Left lung (tissue), 10 donors: ENCODE results near the gene MGMT. TPM values are rescaled to one million over a fixed set of nuclear protein-coding genes. Genes with fewer than 3 reads are reported as not detected.

Source experiments
- ATAC-seq: fragments of 200-7000 bp; cut with Tn5 transposase; one replicate; pipeline ENCODE4 v1.9.1; 2020; ENCODE audit warnings: moderate library complexity
- DNase-seq, 4 donors: peaks; one replicate each; pipeline ENCODE4 v3.0.0-alpha.2; 2013 to 2020
- H3K27ac ChIP-seq, 2 donors: fragments of 200-600 bp; sonication (generic) in 1 of 2; one replicate each; pipeline versions ENCODE4 v1.5.0 to v1.8.0; 2020 to 2021
- H3K27me3 ChIP-seq, 2 donors: fragments of 200-600 bp; sonication (generic) in 1 of 2; one replicate each; pipeline versions ENCODE4 v1.5.0 to v1.8.0; 2020 to 2021
- H3K36me3 ChIP-seq, 2 donors: fragments of 200-600 bp; sonication (generic) in 1 of 2; one replicate each; pipeline versions ENCODE4 v1.5.0 to v1.8.0; 2020 to 2021
- H3K4me1 ChIP-seq, 2 donors: fragments of 200-600 bp; one replicate each; pipeline ENCODE4 v1.8.0; 2021
- H3K4me3 ChIP-seq, 2 donors: fragments of 200-600 bp; sonication (generic) in 1 of 2; one replicate each; pipeline versions ENCODE4 v1.5.0 to v1.8.0; 2020 to 2021; ENCODE audit warnings: mild to moderate bottlenecking in 1 of 2
- H3K9me3 ChIP-seq, 2 donors: fragments of 200-600 bp; sonication (generic) in 1 of 2; one replicate each; pipeline versions ENCODE4 v1.5.0 to v1.8.0; 2020 to 2021
- CTCF ChIP-seq, 2 donors: fragments of 200-600 bp; sonication (generic) in 1 of 2; IDR thresholded peaks; one replicate each; pipeline versions ENCODE4 v1.5.0 to v1.8.0; 2021; ENCODE audit warnings: antibody characterized with exemption in 2 of 2
- intact Hi-C, 2 donors: fragments of 100-400 bp; cut with DNase I; formaldehyde crosslinking; loops; one replicate each; pipeline versions ENCODE4 v1.11.2 to v1.14.2; 2022
- polyA plus RNA-seq, 6 donors: library from polyadenylated mRNA; unstranded; fragments of 120-200 nt; gene quantifications; one replicate each; pipeline ENCODE4 v1.2.1, GENCODE V29; 2013; ENCODE audit not compliant: insufficient read length in 6 of 6
- total RNA-seq, 2 donors: library from RNA; stranded (reverse); fragmentation: NEBNext Ultra II Directional; extraction: Animal tissue kit (Norgen Biotek cat#: 25700); gene quantifications; one replicate each; pipeline ENCODE4 v1.2.1, GENCODE V29; 2021
- donor health status: DM: no; HTN: yes; CAD: no.
- donor health status: DM: no; HTN: no; CAD: no.

MGMT gene
- total and polyA plus RNA-seq, 8 donors, result 13.1 to 25.5 (median 17.0) TPM

DNA sequence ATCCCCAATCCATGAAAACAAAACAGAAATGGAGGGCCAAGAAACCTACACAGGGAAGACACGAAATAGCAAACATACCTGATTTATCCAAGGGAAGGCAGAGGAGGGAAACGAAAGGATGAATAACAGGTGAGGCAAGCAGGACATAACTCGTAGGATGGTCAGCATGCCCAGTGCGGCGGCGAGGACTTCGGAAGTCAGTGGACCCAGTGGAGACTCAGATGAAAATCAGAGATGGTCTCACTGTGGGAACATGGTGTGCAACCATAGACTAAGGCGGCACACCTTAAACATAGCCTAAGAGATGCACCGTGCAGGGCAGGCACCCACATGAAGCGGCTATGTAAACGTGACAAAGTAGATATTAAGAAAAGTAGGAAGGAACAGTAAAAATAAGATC is 157.5 kb downstream of the MGMT start:
- ATAC-seq, result no peak
- no peak for DNase-seq
- H3K36me3 ChIP-seq, result no peaks in the 10 kb centered on the region
- no peaks in the 10 kb centered on the region for H3K4me1 ChIP-seq
- intact Hi-C loops, result no loop called here
- no peak for TF ChIP-seq CTCF (IDR thresholded peaks at IDR 0.05)
- H3K9me3 ChIP-seq, result no peaks in the 10 kb centered on the region
- no peak overlapping the region for H3K4me3 ChIP-seq
- no peaks in the 10 kb centered on the region for H3K27me3 ChIP-seq
- H3K27ac ChIP-seq, result no peak overlapping the region

DNA sequence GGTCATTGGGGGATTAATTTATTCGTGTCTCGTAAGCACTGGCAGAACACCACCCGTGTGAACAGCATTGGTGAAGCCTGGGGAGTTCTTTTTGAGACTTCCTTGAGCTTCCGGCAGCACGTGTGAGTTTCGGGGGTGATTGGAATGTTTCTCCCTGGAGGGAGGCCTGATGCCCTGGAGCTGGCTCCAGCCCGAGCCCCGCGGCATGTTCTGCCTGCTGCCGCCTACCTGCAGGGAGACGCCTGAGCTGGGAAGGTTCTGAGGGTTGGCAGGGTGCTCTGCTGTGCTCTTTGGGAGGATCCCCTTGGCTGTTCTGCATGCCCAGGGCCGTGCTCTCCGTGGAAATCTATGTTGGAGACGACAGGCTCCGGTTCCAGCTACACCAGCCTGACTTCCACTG is 159.3 kb downstream of the MGMT start:
- H3K9me3 ChIP-seq, result no peaks in the 10 kb centered on the region
- no peaks in the 10 kb centered on the region for H3K4me1 ChIP-seq
- no peak overlapping the region for H3K4me3 ChIP-seq
- no peaks in the 10 kb centered on the region for H3K27me3 ChIP-seq
- no peaks in the 10 kb centered on the region for H3K36me3 ChIP-seq
- no peak for ATAC-seq
- DNase-seq, result no peak
- intact Hi-C loops, result no loop called here
- no peak overlapping the region for H3K27ac ChIP-seq
- TF ChIP-seq CTCF (IDR thresholded peaks at IDR 0.05), result no peak

- DNase-seq (no peak), ATAC-seq (no peak)
- no peak for TF ChIP-seq CTCF (IDR thresholded peaks at IDR 0.05)
- Histone ChIP-seq H3K36me3 (no peaks in the 10 kb centered on the region), H3K9me3 (no peaks in the 10 kb centered on the region), H3K4me1 (no peaks in the 10 kb centered on the region), H3K27ac (no peak overlapping the region), H3K4me3 (no peak overlapping the region), H3K27me3 (no peaks in the 10 kb centered on the region)
- intact Hi-C loops, result no loop called here
Measured at GRCh38 chr10:129626796-129627435, 159.9 kb downstream of the MGMT start.

DNA sequence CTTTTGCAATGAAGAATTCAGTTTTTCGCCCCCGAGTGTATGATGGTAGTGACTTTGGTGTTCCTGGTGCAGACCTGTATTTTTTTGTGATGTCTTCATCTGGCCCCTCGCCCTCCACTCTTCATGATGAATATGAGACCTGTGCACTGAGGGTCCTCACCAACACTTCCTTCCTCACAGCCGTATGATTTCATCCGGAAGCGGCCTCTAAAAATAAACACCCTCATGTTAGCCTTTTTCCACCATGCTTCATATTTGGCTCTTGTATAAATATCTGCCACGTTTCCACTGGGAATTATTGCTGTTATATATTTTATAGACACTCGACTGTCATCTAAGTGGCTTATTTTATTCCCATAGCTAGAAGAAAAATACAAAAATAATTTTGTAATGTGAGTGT is 160.4 kb downstream of the MGMT start:
- no peaks in the 10 kb centered on the region for H3K4me1 ChIP-seq
- TF ChIP-seq CTCF (IDR thresholded peaks at IDR 0.05), result no peak
- intact Hi-C loops, result no loop called here
- H3K9me3 ChIP-seq, result no peaks in the 10 kb centered on the region
- H3K27me3 ChIP-seq, result no peaks in the 10 kb centered on the region
- no peak for DNase-seq
- no peaks in the 10 kb centered on the region for H3K36me3 ChIP-seq
- H3K4me3 ChIP-seq, result no peak overlapping the region
- no peak overlapping the region for H3K27ac ChIP-seq
- no peak for ATAC-seq

DNA sequence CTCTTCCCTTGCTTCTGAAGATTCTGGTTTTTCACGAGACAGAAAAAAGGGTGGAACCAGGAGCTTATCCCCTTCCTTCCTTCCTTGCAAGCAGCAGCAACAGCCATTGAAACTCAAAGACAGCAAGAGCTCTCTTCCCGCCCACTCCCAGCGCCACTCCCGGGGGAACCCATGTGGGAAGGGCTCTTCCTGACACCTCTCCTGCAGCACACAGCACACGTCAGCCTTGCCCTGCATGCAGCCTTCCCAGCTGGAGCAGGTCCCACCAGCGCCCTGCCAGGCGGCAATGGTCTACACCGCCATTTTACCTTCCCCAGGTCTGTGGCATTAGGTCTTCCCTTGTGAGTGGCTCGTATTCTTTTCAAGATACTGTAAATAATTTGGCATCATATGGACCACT is 161.8 kb downstream of the MGMT start:
- DNase-seq (no peak), ATAC-seq (no peak)
- Histone ChIP-seq H3K36me3 (no peaks in the 10 kb centered on the region), H3K4me1 (no peaks in the 10 kb centered on the region), H3K27me3 (no peaks in the 10 kb centered on the region), H3K9me3 (peaks cover 0 to 6% of the 10 kb centered on the region in 2 donors), H3K4me3 (no peak overlapping the region), H3K27ac (no peak overlapping the region)
- TF ChIP-seq CTCF (IDR thresholded peaks at IDR 0.05), result no peak
- intact Hi-C loops, result no loop called here
